ENCODE results near the gene CAMTA1. TPM values are rescaled to one million over a fixed set of nuclear protein-coding genes. Genes with fewer than 3 reads are reported as not detected.

The CAMTA1 gene
- total RNA-seq, 6 donors from 2014 or later, result 38.8 to 74.0 (median 46.1) TPM

- H3K27me3 ChIP-seq, result no peaks in the 10 kb centered on the region
Observed at GRCh38 chr1:7196036-7196911, 411.0 kb downstream of the CAMTA1 start.

GRCh38 chr1:7198664-7199063, 413.4 kb downstream of the CAMTA1 start:
- no peak for TF ChIP-seq POLR2A (IDR thresholded peaks at IDR 0.05)
- TF ChIP-seq EP300 (IDR thresholded peaks at IDR 0.05), result no peak
- TF ChIP-seq CTCF (IDR thresholded peaks at IDR 0.05), result no peak
- Histone ChIP-seq H3K27ac (no peak overlapping the region), H3K27me3 (no peaks in the 10 kb centered on the region), H3K4me3 (no peak overlapping the region), H3K9me3 (no peaks in the 10 kb centered on the region), H3K36me3 (no peaks in the 10 kb centered on the region), H3K4me1 (no peaks in the 10 kb centered on the region)
- peak in 1 of 2 donors; percentile 40 for DNase-seq
- 71 to 86% methylated on average over 5 of the region's 5 CpGs for WGBS, 2 donors
- no peak for ATAC-seq (ENCODE audit: low FRiP score in 2 of 2)

More at GRCh38 chr1:7196036-7196911, 411.0 kb downstream of the CAMTA1 start:
- TF ChIP-seq POLR2A (IDR thresholded peaks at IDR 0.05) (no peak), EP300 (IDR thresholded peaks at IDR 0.05) (no peak), POLR2AphosphoS5 (IDR thresholded peaks at IDR 0.05) (no peak), CTCF (IDR thresholded peaks at IDR 0.05) (no peak)
- WGBS, 2 donors, result 52 to 59% methylated on average over 7 of the region's 7 CpGs
- Histone ChIP-seq H3K27ac (no peak overlapping the region), H3K4me1 (no peaks in the 10 kb centered on the region), H3K9me3 (no peaks in the 10 kb centered on the region), H3K4me3 (no peak overlapping the region), H3K36me3 (no peaks in the 10 kb centered on the region)
- ATAC-seq (ENCODE audit: low FRiP score in 2 of 2) (no peak), DNase-seq (no peak)

GRCh38 chr1:7199077-7199779, 414.0 kb downstream of the CAMTA1 start:
- DNase-seq (peak in 1 of 2 donors; percentile 73), ATAC-seq (ENCODE audit: low FRiP score in 2 of 2) (peak in 1 of 2 donors; percentile 31)
- no peaks in the 10 kb centered on the region for H3K9me3 ChIP-seq
- H3K27me3 ChIP-seq, result no peaks in the 10 kb centered on the region
- no peaks in the 10 kb centered on the region for H3K4me1 ChIP-seq
- no peak overlapping the region for H3K27ac ChIP-seq
- WGBS, 2 donors, result 50 to 52% methylated on average over 23 to 27 of the region's 27 CpGs
- H3K4me3 ChIP-seq, result no peak overlapping the region
- no peak for TF ChIP-seq POLR2A (IDR thresholded peaks at IDR 0.05)
- H3K36me3 ChIP-seq, result no peaks in the 10 kb centered on the region

- H3K4me3 ChIP-seq, result no peak overlapping the region
- ATAC-seq (ENCODE audit: low FRiP score in 2 of 2), result peak; percentile 23 to 73
- H3K9me3 ChIP-seq, result no peaks in the 10 kb centered on the region
- no peaks in the 10 kb centered on the region for H3K4me1 ChIP-seq
- H3K27ac ChIP-seq, result no peak overlapping the region
- H3K27me3 ChIP-seq, result no peaks in the 10 kb centered on the region
- TF ChIP-seq POLR2AphosphoS5 (IDR thresholded peaks at IDR 0.05), result no peak
- TF ChIP-seq EP300 (IDR thresholded peaks at IDR 0.05), result no peak
- TF ChIP-seq POLR2A (IDR thresholded peaks at IDR 0.05), result no peak
- TF ChIP-seq CTCF (IDR thresholded peaks at IDR 0.05), result peak in 5 of 6 experiments; percentile 12 to 62 (median 43)
- DNase-seq, result peak in 1 of 2 donors; percentile 48
- 31 to 35% methylated on average over 5 to 6 of the region's 6 CpGs for WGBS, 2 donors
- no peaks in the 10 kb centered on the region for H3K36me3 ChIP-seq
Observed at GRCh38 chr1:7207875-7208646, 422.8 kb downstream of the CAMTA1 start.

Data from upper lobe of left lung (tissue), 6 donors.